CD4-positive, CD25-positive, alpha-beta regulatory T cell (primary cell): ENCODE results near the gene NOS1AP. TPM values are rescaled to one million over a fixed set of nuclear protein-coding genes. Genes with fewer than 3 reads are reported as not detected.
"Not testable (repeated sequence)": the region's sequence is repeated elsewhere in the genome, so short reads cannot be mapped to it uniquely, and the experiment has no call there.

ENCODE experiments used
- ATAC-seq, 2 donors: fragments of 150-1000 bp; cut with Tn5 transposase; one replicate each; pipeline ENCODE4 v1.10.0; 2021; ENCODE audit warnings: low read depth in 2 of 2, moderate number of reproducible peaks in 2 of 2, moderate library complexity in 1 of 2
- DNase-seq, 3 donors: peaks; one replicate each; pipeline versions ENCODE4 v3.0.0 to v3.0.0-alpha.2; 2012 to 2022; ENCODE audit warnings: mixed read lengths in 1 of 3
- H3K27ac ChIP-seq: one replicate; pipeline ENCODE4 v1.7.0; 2013; ENCODE audit warnings: mild to moderate bottlenecking, low read length; ENCODE audit not compliant: insufficient read depth, poor library complexity, severe bottlenecking
- H3K27me3 ChIP-seq: one replicate; pipeline ENCODE4 v1.7.0; 2013; ENCODE audit warnings: low read length; ENCODE audit not compliant: control insufficient read depth, insufficient read depth
- H3K36me3 ChIP-seq: one replicate; pipeline ENCODE4 v1.7.0; 2013; ENCODE audit warnings: mild to moderate bottlenecking, low read length, moderate library complexity; ENCODE audit not compliant: control insufficient read depth, insufficient read depth
- H3K4me1 ChIP-seq: 2 replicates; pipeline ENCODE4 v1.7.0; 2013; ENCODE audit warnings: mild to moderate bottlenecking, low read length; ENCODE audit not compliant: insufficient read depth, control insufficient read depth, poor library complexity, severe bottlenecking
- H3K4me3 ChIP-seq: one replicate; pipeline ENCODE4 v1.7.0; 2013; ENCODE audit warnings: low read depth, mild to moderate bottlenecking, low read length, moderate library complexity
- H3K9me3 ChIP-seq, 2 experiments: 1 replicate in 1 of 2; 2 replicates in 1 of 2; pipeline ENCODE4 v1.7.0; 2013; ENCODE audit warnings: low read length in 2 of 2, mild to moderate bottlenecking in 1 of 2, moderate library complexity in 1 of 2; ENCODE audit not compliant: control insufficient read depth in 2 of 2
- H3K27ac Mint-ChIP-seq, 3 donors: one replicate each; pipeline ENCODE4 v1.8.0; 2020 to 2022; ENCODE audit warnings: mild to moderate bottlenecking in 3 of 3, mixed read lengths in 3 of 3, moderate library complexity in 2 of 3
- H3K27me3 Mint-ChIP-seq: one replicate; pipeline ENCODE4 v1.8.0; 2022; ENCODE audit warnings: mild to moderate bottlenecking, mixed read lengths
- H3K36me3 Mint-ChIP-seq: one replicate; pipeline ENCODE4 v1.8.0; 2020; ENCODE audit warnings: mixed read lengths
- H3K4me1 Mint-ChIP-seq, 4 donors: one replicate each; pipeline ENCODE4 v1.8.0; 2020 to 2022; ENCODE audit warnings: mixed read lengths in 4 of 4, mild to moderate bottlenecking in 1 of 4
- H3K4me3 Mint-ChIP-seq, 4 donors: one replicate each; pipeline ENCODE4 v1.8.0; 2020 to 2022; ENCODE audit warnings: mild to moderate bottlenecking in 4 of 4, mixed read lengths in 4 of 4, moderate library complexity in 3 of 4
- H3K9me3 Mint-ChIP-seq, 7 donors: one replicate each; pipeline ENCODE4 v1.8.0; 2020 to 2022; ENCODE audit warnings: mixed read lengths in 7 of 7, mild to moderate bottlenecking in 3 of 7, moderate library complexity in 2 of 7
- polyA plus RNA-seq, 4 donors: library from polyadenylated mRNA; unstranded; fragments of 300-500 nt; fragmentation: Illumina TruSeq; gene quantifications; one replicate each; pipeline ENCODE4 v1.2.3, GENCODE V29; 2021
- total RNA-seq: library from RNA; stranded (reverse); gene quantifications from one replicate; pipeline ENCODE4 v1.2.3, GENCODE V29; 2022

Gene NOS1AP
- total and polyA plus RNA-seq, 5 donors from 2014 or later: not detected

GRCh38 chr1:162059721-162060120 is 9.8 kb upstream of the NOS1AP start:
- H3K4me3 ChIP-seq: no peak overlapping the region
- Mint-ChIP-seq H3K27me3 (peaks cover 19% of the 10 kb centered on the region), H3K36me3 (no peaks in the 10 kb centered on the region), H3K9me3 (no peaks in the 10 kb centered on the region), H3K27ac (no peak overlapping the region), H3K4me3 (no peak overlapping the region), H3K4me1 (peaks cover 0 to 2% (median 0%) of the 10 kb centered on the region in 4 donors)
- H3K9me3 ChIP-seq: no peaks in the 10 kb centered on the region
- DNase-seq (no peak), ATAC-seq (no peak)
- H3K4me1 ChIP-seq: no peaks in the 10 kb centered on the region
- H3K27me3 ChIP-seq: peaks cover 16% of the 10 kb centered on the region
- H3K36me3 ChIP-seq: no peaks in the 10 kb centered on the region
- H3K27ac ChIP-seq: no peak overlapping the region

- Histone ChIP-seq H3K4me3 (no peak overlapping the region), H3K27me3 (peaks cover 22% of the 10 kb centered on the region), H3K27ac (no peak overlapping the region), H3K4me1 (no peaks in the 10 kb centered on the region), H3K9me3 (no peaks in the 10 kb centered on the region), H3K36me3 (no peaks in the 10 kb centered on the region)
- Mint-ChIP-seq H3K27me3 (peaks cover 25% of the 10 kb centered on the region), H3K4me1 (peaks cover 0 to 3% (median 0%) of the 10 kb centered on the region in 4 donors), H3K36me3 (no peaks in the 10 kb centered on the region), H3K9me3 (no peaks in the 10 kb centered on the region), H3K4me3 (no peak overlapping the region), H3K27ac (peak overlapping the region in 1 of 3 donors; percentile 0)
- DNase-seq (no peak), ATAC-seq (no peak)
Measured at GRCh38 chr1:162060314-162060713, 9.2 kb upstream of the NOS1AP start.

DNA sequence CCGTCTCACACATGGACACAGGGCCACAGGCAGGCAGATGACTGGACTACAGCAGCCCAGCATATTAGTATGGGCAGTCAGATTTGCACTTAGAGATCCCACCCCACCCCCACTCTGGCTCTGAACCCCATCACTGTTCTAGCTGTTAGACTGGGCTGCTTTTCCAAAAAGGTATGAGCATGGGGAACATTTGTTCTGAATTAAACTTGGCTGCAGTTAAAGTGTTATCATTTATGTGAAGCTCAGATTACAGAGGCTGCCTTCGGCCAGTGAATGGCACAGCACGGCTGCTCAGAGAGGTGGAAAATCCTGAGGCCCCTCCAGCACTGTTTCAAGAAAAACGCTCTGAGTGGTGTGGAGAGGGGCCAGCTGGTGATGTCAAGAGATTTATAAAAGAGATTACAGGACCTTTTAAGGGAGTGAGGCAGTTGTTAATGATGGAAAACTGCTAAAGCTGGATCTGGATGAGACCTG is 6.9 kb upstream of the NOS1AP start:
- H3K27ac Mint-ChIP-seq: no peak overlapping the region
- H3K27me3 Mint-ChIP-seq: peaks cover 33% of the 10 kb centered on the region
- ATAC-seq: no peak

GRCh38 chr1:162065016-162065415 is 4.5 kb upstream of the NOS1AP start:
- H3K4me3 ChIP-seq: no peak overlapping the region
- H3K9me3 ChIP-seq: no peaks in the 10 kb centered on the region
- H3K36me3 ChIP-seq: no peaks in the 10 kb centered on the region
- H3K4me3 Mint-ChIP-seq: no peak overlapping the region
- H3K36me3 Mint-ChIP-seq: no peaks in the 10 kb centered on the region
- H3K27ac ChIP-seq: no peak overlapping the region
- H3K27ac Mint-ChIP-seq: no peak overlapping the region
- peaks cover 0 to 7% (median 5%) of the 10 kb centered on the region in 4 donors for H3K4me1 Mint-ChIP-seq
- peaks cover 9% of the 10 kb centered on the region for H3K4me1 ChIP-seq
- no peaks in the 10 kb centered on the region for H3K9me3 Mint-ChIP-seq
- DNase-seq: no peak
- peaks cover 41% of the 10 kb centered on the region for H3K27me3 ChIP-seq
- peaks cover 52% of the 10 kb centered on the region for H3K27me3 Mint-ChIP-seq
- ATAC-seq: no peak

More for the DNA sequence above, 6.9 kb upstream of the NOS1AP start:
- no peaks in the 10 kb centered on the region for H3K36me3 Mint-ChIP-seq
- Histone ChIP-seq H3K9me3 (no peaks in the 10 kb centered on the region), H3K27me3 (peaks cover 29% of the 10 kb centered on the region), H3K36me3 (no peaks in the 10 kb centered on the region), H3K4me1 (no peaks in the 10 kb centered on the region), H3K27ac (no peak overlapping the region), H3K4me3 (no peak overlapping the region)
- no peak overlapping the region for H3K4me3 Mint-ChIP-seq
- DNase-seq: no peak
- H3K9me3 Mint-ChIP-seq: no peaks in the 10 kb centered on the region
- peaks cover 0 to 5% (median under 1%) of the 10 kb centered on the region in 4 donors for H3K4me1 Mint-ChIP-seq

DNA sequence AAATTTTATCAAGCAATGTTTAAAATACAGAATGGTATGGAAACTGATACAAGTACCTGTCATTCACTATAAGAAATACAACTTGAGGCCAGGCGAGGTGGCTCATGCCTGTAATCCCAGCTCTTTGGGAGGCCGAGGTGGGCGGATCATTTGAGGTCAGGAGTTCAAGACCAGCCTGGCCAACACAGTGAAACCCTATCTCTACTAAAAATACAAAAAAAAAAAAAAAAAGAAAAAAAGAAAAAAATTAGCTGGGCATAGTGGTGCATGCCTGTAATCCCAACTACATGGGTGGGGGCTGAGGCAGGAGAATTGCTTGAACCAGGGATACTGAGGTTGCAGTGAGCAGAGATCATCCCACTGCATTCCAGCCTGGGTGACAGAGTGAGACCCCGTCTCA is 2.7 kb upstream of the NOS1AP start:
- not testable (repeated sequence) for H3K9me3 Mint-ChIP-seq, DNase-seq, H3K27ac ChIP-seq, ATAC-seq, H3K36me3 ChIP-seq, H3K4me3 ChIP-seq, H3K9me3 ChIP-seq, H3K27ac Mint-ChIP-seq, H3K36me3 Mint-ChIP-seq, H3K4me3 Mint-ChIP-seq
- Histone ChIP-seq H3K27me3 (peaks cover 47% of the 10 kb centered on the region), H3K4me1 (peaks cover 16% of the 10 kb centered on the region)
- Mint-ChIP-seq H3K4me1 (peaks cover 0 to 12% (median 6%) of the 10 kb centered on the region in 4 donors), H3K27me3 (peaks cover 71% of the 10 kb centered on the region)

GRCh38 chr1:162067466-162067865 is 2.0 kb upstream of the NOS1AP start:
- H3K4me3 ChIP-seq: no peak overlapping the region
- peaks cover 16% of the 10 kb centered on the region for H3K4me1 ChIP-seq
- ATAC-seq: no peak
- no peaks in the 10 kb centered on the region for H3K36me3 ChIP-seq
- DNase-seq: no peak
- Mint-ChIP-seq H3K36me3 (no peaks in the 10 kb centered on the region), H3K4me3 (no peak overlapping the region), H3K27ac (no peak overlapping the region), H3K9me3 (peaks cover 0 to 4% (median 0%) of the 10 kb centered on the region in 7 donors), H3K27me3 (peaks cover 71% of the 10 kb centered on the region), H3K4me1 (peaks cover 0 to 12% (median 6%) of the 10 kb centered on the region in 4 donors)
- peaks cover 52% of the 10 kb centered on the region for H3K27me3 ChIP-seq
- H3K9me3 ChIP-seq: no peaks in the 10 kb centered on the region
- no peak overlapping the region for H3K27ac ChIP-seq

- Histone ChIP-seq H3K27ac (no peak overlapping the region), H3K36me3 (no peaks in the 10 kb centered on the region), H3K4me1 (peaks cover 16% of the 10 kb centered on the region), H3K4me3 (no peak overlapping the region), H3K27me3 (peaks cover 49% of the 10 kb centered on the region), H3K9me3 (no peaks in the 10 kb centered on the region)
- no peak for ATAC-seq
- Mint-ChIP-seq H3K27me3 (peaks cover 70% of the 10 kb centered on the region), H3K36me3 (no peaks in the 10 kb centered on the region), H3K27ac (no peak overlapping the region), H3K9me3 (peaks cover 0 to 4% (median 0%) of the 10 kb centered on the region in 7 donors), H3K4me1 (peaks cover 0 to 12% (median 6%) of the 10 kb centered on the region in 4 donors), H3K4me3 (peak overlapping the region in 1 of 4 donors; percentile 80)
- no peak for DNase-seq
Measured at GRCh38 chr1:162068301-162068700, 1.2 kb upstream of the NOS1AP start.

GRCh38 chr1:162070094-162070748 is 730 bp downstream of the NOS1AP start:
- H3K27me3 Mint-ChIP-seq: peaks cover 58% of the 10 kb centered on the region
- H3K4me3 ChIP-seq: peak overlapping the region; percentile 44
- peaks cover 0 to 4% (median 0%) of the 10 kb centered on the region in 7 donors for H3K9me3 Mint-ChIP-seq
- H3K4me1 ChIP-seq: peaks cover 16% of the 10 kb centered on the region
- H3K27ac Mint-ChIP-seq: no peak overlapping the region
- H3K27ac ChIP-seq: no peak overlapping the region
- peak overlapping the region; percentile 78 to 87 (median 80) for H3K4me3 Mint-ChIP-seq
- DNase-seq (peak in 1 of 3 donors; percentile 2), ATAC-seq (peak in 1 of 2 donors; percentile 6)
- H3K9me3 ChIP-seq: no peaks in the 10 kb centered on the region
- no peaks in the 10 kb centered on the region for H3K36me3 ChIP-seq
- H3K27me3 ChIP-seq: peaks cover 47% of the 10 kb centered on the region
- no peaks in the 10 kb centered on the region for H3K36me3 Mint-ChIP-seq
- H3K4me1 Mint-ChIP-seq: peaks cover 0 to 12% (median 5%) of the 10 kb centered on the region in 4 donors
